Measurements from ENCODE around the gene TCF4.
A peak's percentile ranks its signal among the peaks of the same experiment; 100 is the strongest.

TCF4 gene

DNA sequence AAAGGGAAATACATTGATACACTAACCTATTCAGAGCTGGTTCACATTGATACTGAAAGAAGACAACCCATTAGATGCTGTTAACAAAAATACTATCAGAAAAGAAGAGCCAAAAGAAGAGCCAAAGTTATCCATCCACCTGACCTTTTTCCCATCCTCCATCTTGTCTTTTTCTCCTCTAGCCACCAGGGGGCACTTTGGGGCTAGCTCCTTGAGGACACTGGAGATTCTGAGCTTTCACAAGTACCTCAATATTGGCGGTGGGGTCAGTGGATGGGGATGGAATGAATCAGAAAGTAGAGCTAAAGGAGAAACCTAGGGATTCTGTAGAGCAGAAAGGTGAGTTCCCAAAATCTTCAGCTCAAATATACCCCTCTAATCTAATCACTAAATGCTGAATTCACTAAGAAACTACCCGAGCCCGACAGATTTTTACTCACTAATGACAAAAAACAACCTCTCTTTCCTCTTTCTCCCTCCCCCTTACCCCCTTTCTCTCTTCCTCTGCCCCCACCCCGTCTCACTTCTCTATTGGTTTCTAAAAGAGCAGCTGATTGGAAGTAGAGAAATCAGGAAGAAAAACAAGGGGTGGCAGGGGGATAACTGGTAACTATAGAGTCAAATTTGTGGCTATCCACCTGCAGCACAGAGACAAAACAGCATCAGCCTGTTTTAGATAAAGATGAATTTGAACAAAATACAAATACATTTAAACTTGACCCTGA, 203.3 kb downstream of the TCF4 start:
- DNase-seq (ENCODE audit: low read depth) = no peak

DNA sequence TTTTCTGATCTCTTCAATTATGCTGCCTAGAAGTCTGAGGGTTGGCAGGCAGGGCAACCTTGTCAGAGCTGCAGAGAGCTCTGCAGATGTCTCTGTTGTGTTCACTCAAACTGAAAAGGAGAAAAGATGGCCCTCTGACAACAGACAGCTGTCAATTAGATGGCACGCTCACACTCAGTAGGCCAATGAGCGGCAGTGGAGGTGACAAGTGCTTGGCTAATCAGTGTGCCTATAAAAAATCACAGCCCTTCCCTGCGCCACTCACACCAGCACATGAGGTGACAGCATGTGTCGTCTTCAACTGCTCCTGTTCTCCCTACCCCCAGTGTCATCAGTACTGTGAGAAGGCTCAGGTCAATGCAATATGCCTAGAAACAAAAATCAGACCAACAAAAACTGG, 203.9 kb downstream of the TCF4 start:
- DNase-seq (ENCODE audit: low read depth) = no peak

DNA sequence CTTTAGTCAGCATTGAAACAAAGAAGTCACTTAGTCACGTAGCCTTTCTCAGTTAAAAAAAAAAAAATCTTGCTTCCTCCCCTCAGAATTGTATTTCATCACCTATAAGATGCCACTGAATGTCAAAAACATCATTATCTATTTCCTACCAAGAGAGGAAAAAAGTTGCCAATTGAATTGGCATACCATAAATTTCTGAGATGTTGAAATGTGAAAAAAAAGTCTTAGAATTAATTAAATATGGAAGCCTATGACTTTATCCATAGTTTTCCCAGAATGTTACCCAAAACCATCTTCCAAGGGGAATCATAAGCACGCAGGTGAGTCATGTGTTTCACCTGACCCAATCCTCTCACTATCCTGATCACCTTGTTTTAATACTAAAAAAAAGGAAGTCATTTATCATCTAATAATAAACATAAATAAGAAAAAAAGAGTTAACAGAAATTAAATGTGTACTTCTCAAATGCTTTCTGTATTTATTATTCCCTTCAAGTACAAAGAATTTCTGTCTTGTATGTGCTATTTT, 205.7 kb downstream of the TCF4 start:
- no peak for DNase-seq (ENCODE audit: low read depth)

DNA sequence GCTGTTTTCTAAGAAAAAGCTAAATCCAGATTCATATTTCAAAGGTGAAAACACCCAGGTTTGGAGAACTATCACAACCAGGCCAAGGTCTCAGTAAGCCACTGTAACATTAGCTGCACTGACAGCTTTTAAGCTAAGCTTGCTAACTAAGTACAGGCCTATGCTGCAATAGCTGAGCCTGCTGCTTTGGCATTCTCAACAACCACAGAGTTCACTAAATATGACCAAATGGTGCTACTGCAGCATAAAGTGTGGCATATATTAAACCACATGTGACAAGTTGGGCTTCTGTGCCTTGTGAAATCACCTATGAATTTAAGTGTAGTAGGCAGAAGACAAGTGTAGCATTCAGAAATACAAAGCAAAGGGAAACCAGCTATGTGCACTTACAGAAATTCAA, 206.7 kb downstream of the TCF4 start:
- peak; percentile 78 for DNase-seq (ENCODE audit: low read depth)

DNA sequence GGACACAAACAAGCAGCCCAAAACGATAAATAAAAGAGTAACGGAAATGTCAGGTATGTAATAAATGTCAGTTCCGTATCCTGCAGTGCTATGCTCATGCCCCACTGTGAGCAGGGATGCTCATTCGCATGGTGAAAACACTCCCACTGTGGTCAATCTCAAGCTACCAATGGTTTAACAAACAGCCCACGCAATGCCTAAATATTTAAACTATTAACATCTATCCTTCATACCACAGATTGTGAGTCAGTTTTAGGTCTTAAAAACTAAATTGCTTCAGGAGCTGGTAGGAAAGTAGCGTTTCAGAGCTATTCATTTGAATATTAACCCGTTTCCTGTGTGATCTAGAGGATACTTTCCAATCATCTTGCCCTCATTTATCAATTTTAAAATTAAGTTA, 207.4 kb downstream of the TCF4 start:
- DNase-seq (ENCODE audit: low read depth) = no peak

DNA sequence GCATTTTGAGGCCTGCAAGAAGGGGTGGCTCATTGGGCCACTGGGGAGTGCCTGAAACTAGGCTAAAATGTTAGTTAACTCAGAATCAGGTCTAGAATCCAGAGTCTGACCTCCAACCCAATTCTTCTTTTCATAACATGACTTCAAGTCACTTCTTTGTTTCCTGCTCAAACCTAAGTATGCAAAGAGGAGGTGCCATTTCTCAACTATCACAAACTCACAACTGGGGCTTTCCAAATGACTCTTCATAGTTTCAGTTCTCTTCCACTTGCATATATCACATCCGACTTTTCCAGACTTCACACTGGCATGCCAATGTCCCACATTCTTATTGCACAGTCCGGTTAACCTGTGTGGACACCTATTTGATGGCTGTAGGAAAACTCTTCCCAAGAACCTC, 211.6 kb downstream of the TCF4 start:
- DNase-seq (ENCODE audit: low read depth) = no peak

DNA sequence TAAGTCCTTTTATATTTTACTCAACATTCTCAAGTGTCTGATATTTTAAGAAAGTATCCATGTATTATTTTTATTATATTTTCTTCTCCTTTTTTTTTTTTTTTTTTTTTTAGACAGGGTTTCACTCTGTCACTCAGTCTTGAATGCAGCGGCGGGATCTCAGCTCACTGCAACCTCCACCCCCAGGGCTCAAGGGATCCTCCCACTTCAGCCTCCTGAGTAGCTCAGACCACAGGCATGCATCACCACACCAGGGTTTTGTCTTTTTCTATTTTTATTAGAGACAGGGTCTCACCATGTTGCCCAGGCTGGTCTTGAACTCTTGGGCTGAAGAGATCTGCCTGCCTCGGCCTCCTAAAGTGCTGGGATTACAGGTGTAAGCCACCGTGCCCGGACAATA, 212.1 kb downstream of the TCF4 start:
- DNase-seq (ENCODE audit: low read depth) = no peak

DNA sequence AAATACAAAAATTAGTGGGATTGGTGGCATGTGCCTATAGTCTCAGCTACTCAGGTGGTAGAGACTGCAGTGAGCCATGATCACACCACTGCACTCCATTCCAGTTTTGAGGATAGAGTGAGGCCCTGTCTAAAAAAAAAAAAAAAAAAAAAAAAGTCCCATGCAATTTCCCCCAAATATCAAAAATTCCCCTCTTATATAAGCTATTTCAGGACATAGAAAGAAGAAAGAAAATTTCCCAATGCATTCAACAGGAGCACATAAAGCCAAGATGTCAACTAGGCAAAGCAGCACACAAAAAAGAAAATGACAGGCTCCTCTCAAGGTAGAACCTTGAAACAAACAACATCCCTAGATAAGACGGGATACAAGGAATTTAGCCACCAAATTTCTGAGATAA, 213.3 kb downstream of the TCF4 start:
- no peak for DNase-seq (ENCODE audit: low read depth)

DNA sequence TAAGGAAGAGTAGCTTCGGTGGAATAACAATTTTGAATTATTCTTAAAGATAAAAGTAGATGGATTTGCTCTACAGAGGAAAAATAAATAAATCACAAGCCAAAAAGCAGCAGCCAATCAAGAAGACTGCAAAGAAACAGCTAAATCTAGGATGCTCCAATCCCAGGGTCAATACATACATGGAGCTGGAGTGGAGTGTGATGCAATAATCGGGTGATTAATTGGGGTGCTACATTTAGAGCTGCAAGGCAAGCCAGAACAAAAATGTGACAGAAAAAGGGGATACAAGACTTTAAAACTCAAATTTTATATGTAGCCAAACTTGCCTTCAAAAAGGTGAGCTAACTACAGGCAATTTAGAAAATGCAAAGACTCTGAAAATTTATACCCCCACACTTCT, 215.8 kb downstream of the TCF4 start:
- no peak for DNase-seq (ENCODE audit: low read depth)

DNA sequence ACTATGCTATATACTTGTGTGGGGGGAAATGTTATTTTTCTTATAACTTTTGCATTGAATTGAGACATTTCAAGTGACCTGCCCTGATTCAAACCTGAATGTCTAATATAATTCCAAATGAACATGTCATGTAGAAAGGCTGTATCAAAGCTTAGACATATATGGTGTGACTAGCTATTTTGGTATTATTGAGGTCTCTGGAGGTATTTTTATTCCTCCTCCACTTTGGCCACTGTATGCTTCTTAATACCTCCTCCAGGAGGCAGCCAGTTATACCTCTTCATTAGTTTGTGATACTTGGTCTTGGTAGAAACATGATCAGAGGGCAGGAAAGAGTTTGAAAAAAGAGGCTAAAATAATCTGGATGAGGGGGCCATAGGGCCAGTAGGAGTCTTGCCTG, 217.1 kb downstream of the TCF4 start:
- DNase-seq (ENCODE audit: low read depth) = no peak

DNA sequence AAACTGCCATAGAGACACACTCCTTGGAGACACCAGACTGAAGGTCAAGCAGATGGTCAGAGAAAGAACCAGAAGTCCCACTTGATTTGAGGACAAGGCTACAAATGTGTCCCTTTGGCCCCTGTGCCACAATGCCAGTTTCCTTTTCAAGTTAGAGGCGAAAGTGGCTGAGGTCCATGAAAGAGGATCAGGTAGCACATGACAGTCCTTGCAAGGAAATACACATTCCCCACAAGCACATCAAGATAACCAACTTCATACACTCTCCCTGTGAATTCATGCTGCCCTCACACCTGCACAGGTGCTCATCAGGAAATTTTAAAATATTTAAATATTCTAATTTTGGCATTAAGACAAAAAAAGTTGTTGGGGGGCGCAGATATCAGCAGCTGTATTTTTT, 218.6 kb downstream of the TCF4 start:
- no peak for DNase-seq (ENCODE audit: low read depth)

DNA sequence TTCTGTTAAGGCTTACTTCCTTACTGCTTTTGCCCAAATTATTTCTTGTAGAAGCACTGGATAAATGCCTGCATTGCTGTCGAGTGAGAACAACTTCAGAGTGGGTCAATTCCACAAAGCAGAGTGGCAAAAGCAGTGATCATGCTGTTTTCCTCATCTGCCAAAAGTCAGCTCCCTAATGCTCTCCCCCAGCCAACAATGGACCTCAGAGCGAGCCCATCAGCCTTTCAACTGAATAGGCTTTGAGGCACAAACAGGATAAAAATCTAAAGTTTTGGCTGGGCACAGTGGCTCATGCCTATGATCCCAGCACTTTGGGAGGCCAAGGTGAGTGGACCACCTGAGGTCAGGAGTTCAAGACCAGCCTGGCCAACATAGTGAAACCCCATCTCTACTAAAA, 222.7 kb downstream of the TCF4 start:
- DNase-seq (ENCODE audit: low read depth) = no peak

DNA sequence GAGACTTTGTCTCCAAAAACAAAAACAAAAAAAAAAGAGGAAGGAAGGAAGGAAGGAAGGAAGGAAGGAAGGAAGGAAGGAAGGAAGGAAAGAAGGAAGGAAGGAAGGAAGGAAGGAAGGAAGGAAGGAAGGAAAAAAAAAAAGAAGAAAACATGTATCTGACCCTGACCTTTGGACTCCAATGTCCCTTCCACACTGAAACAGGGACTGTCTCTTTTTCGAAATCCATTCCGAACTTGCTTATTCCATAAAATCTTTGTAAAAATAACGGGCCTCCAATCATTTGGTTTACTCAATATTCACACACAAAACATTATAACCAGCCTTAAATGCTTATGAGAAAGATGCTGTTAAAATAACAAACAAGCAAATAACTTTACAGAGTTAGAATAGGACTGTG, 225.7 kb downstream of the TCF4 start:
- DNase-seq (ENCODE audit: low read depth) = no peak

DNA sequence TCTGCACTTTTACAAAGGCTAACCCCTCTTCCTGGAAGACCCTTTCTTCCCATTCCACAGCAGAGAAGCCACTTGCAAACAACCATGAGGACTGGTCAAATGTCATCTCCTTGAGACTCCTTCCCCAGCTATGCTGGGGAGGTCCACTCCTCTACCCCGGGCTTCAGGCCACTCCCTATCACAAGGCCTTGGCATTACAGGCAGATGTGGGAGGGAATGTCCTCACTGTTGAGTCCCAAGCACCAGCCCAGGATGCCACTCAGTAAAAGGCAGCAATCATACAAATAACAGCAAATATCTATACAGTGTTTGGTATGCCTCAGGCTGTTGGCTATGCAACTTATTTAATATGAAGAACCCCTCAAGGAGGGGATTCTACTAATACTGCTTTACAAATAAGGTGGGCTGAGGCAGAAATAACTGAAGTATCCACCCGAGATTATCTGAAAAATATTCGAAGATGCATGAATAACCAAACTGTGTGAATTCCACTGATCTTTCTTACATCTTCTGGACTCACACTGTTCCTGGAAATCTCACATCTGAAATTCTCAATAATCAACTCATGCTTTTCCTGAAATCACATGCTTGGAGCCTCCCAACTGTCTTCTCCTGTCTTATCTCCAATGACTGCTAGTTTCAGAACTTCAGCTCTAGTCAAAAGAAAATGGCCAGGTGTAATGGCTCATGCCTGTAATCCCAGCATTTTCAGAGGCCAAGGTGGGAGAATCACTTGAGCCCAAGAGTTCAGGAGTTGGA, 226.3 kb downstream of the TCF4 start:
- no peak for DNase-seq (ENCODE audit: low read depth)

DNA sequence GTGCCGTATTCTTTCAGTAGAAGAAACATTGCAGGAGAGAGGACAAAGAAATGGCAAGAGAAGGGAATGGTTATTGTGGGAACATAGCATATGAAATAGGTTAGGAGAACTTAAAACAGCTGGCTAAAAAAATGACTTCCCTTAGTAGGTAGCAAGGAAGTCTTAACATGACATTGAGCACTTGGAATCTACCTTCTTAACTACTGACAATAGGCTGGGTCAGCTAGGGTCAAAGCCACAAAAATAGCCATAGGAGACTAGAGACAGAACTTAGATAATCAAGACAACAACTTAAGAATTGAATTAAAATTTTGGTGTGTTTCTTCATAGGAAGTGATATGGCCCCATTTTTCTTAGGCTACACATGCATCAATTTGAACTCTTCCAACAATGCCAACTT, 227.9 kb downstream of the TCF4 start:
- DNase-seq (ENCODE audit: low read depth) = no peak

DNA sequence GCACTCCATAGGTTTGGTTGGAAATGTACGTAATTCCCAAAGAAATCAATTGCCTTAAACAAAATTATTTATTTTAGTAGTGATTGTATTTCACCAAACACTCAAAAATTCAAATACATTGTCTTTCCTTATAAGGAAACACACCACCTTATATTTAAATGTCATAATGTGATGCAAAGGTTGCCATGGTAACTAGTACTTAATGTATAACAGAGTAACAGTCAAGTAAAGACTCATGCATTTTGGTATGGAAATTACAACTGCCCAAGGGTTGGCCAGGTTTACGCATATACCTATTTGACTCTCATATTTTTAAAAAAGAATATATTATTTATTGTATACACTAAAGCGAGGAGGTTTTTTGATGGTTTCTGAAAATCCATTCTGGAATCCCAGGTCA, 231.2 kb downstream of the TCF4 start:
- no peak for DNase-seq (ENCODE audit: low read depth)

DNA sequence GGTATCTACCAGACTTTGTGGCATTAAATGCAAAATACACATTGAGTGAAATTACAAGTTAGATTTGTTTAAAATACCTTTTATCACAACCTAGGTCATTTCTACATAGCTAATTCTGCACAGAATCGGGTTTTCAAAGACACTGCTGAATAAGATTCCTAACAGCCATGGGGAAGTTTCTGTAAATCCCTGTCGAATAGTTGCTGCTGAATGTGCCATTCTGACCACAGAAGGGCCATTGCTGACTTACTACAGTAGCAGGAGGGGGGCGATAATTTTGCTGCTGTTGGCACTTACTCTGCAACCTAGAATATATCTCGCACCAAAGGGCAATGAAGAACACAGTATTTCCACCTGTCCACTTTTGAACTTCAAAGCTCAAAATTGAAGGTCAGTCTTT, 232.8 kb downstream of the TCF4 start:
- no peak for DNase-seq (ENCODE audit: low read depth)

DNA sequence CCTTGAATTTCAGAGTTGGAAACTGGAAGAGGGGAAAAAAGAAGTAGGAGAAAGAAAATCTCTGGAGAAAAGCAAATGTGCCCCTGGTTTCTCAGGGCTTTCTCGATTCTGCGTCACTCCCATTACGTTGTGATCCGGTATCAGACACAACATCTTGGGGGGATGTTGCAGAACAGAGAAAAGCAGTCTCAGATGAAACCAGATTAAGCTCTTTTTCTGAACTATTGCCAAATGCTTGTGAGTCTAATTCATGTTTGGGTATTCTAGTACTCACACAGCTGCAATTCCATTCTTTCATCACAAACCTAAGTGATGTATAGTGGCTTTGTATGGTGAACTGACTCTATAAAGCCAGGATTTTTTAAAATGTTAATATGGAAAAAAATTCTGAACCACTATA, 233.2 kb downstream of the TCF4 start:
- DNase-seq (ENCODE audit: low read depth) = no peak

DNA sequence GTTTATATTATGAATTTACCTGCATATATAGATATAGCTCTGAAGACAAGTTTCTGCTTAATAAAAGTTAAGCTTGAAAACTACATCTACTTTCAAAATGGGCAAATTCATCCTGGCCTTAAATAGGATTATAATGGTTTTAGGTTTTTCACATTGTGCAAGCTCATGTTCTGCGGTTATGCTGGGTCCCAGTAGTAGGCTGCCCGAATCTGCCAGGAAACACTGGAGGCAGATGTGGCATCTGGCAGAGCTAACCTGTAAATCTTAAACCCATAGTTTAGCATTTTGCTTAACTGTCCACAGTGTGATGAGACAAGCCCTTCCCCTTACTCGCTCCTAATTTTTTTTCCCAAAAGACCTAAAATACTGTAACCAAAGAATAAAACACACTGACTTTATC, 234.2 kb downstream of the TCF4 start:
- DNase-seq (ENCODE audit: low read depth) = no peak

DNA sequence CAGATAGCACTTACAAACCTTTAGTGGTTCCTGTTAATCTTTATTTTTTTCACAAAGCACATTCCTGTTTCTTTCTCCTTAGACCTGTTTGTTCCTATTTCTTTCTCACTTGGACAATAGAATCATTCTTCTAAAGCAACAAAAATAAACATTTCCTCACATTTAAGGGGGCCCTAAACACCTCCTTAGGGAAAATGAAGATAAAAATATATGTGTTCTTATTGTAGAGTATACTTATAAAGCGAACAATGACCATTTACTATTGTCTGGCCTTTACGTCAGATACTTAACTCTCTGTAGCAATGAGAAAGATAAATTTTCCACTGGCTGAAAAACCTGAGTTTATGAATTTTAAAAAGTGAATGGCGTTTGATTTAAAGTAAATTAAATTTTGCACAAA, 234.6 kb downstream of the TCF4 start:
- DNase-seq (ENCODE audit: low read depth) = no peak

DNA sequence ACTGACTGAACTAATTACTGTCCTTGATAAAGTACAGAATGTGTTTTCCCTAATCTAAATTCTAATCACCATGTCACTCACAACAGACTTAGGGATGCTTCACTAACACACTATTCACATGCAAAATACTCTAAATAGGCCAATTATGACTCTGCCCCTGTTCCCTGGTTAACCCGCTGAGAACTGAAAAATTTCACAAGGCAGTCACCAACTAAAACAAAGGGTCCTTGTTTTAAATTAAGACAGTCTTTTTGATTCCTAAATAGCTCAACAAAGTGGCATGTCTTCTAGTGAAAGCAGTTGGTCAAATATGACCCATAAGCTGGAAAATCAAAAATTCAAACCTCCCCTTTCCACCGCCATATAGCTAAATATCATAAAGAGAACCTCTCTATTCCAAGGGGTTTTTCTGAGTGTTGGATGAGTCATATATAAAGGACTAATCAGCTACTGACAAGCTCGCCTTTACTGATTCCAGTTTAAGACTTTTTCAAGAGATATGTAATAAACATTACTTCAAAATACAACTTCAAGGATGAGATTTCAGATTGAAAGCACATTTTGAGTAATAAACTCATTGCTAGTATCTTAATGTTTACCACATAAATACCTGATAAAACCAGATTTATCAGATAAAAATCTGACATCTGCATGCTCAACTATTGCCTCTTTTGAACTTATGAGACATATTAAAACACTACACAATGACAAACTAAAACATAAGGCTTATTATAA, 235.8 kb downstream of the TCF4 start:
- no peak for DNase-seq (ENCODE audit: low read depth)

DNA sequence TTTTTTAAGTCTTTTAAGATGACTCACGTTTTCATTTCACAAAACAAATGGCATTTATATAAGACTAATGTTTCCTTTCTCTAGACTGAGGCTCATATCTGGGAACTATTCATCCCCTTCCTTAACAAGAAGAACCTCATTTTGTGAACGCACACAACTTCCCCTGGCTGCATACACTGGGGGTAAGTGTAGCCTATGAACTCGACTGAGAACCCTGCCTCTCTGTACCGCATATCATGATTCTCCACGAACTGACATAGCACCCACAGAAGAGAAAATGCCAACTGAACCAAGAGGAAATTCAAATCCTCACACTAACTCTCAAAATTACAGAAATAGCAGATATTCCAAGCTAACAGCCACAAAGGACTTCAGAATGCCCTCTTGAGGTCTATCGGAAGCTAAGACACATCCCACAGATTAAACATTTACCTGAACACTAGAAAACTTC, 236.7 kb downstream of the TCF4 start:
- no peak for DNase-seq (ENCODE audit: low read depth)

DNA sequence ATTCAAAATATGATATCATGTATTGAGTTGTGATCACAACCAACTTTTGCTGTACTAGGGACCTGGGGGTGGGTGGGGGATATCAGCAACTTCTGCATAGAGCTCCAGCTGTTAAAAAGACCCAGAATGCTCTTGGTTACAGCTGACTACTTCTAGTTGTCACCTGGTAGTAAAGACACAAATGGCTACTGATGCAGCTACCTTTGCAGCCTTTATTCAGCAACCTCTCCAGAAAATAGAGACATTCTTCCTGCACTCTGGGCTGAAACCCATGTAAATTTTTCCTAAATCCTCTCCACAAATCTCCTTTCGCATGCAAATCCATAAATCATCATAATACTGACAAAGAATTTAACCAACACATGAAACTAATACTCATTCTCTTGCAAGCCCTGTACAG, 238.3 kb downstream of the TCF4 start:
- no peak for DNase-seq (ENCODE audit: low read depth)

All from GM04503 (cell line).